ENCODE results near the gene FXYD5.
A peak's percentile ranks its signal among the peaks of the same experiment; 100 is the strongest.
"Not testable (repeated sequence)": the region's sequence is repeated elsewhere in the genome, so short reads cannot be mapped to it uniquely, and the experiment has no call there.

The FXYD5 gene

DNA sequence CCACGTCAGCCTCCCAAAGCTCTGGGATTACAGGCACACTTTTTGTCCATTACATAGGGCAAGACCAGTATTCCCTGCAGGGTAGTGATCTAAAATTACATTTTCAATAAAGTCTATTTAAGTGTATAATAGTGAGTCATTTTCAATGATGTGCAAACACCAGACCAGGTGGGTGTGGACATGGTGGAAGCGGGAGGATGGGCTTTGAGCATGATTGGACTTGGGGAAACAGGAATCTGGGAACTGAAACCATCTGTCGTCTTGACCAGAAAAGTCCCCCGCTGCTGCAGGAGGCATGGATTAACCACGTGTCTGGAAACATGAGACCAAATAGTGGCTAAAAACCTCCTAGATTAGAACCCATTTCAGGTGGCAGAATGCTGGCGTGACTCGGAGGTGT is 34.0 kb upstream of the FXYD5 start:
- DNase-seq (ENCODE audit: low spot score) = no peak

DNA sequence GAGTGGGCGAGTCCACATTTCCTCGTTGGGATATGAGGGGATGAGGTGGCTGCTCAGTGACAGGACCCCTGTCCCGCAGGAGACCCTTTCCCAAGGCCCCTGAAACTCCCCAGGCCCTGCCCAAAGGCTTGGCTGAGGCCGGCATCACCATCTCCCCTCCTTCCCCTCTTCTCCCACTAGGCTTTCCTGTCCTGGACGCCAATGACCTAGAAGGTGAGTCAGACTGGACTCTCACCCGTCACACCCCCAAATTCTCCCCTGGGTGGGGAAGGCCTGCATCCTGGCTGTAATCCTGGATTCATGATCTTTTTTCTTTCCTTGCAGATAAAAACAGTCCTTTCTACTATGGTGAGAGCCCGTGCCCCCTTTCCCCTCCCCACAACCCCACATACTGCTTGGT is 33.6 kb upstream of the FXYD5 start:
- DNase-seq (ENCODE audit: low spot score) = no peak

DNA sequence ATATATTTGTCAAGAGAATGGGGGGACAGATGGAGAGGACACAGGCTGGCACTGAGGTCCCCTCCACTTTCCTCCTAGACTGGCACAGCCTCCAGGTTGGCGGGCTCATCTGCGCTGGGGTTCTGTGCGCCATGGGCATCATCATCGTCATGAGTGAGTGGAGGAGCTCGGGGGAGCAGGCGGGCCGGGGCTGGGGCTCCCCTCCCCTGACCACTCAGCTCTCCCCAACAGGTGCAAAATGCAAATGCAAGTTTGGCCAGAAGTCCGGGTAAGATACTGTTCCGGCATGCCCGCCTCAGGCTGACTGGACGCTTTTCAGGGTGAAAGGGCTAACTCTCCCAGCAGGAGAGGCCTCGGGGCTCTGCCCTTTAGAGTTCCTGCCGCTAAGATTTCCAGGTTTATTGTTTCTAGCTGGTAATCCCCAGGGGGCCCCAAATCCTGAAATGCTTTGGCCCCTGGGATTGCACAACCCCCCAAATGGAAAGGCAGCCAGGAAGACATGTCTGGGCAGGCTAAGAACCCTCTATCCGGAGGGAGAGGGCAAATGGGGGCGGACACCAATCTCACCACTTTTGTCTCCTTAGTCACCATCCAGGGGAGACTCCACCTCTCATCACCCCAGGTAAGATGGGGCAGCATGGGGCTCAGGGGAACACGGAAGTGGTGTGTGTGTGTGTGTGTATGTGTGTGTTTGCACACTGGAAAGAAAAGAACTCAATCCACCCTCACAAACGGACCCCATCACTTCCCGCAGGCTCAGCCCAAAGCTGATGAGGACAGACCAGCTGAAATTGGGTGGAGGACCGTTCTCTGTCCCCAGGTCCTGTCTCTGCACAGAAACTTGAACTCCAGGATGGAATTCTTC is 31.6 kb upstream of the FXYD5 start:
- DNase-seq (ENCODE audit: low spot score) = no peak

DNA sequence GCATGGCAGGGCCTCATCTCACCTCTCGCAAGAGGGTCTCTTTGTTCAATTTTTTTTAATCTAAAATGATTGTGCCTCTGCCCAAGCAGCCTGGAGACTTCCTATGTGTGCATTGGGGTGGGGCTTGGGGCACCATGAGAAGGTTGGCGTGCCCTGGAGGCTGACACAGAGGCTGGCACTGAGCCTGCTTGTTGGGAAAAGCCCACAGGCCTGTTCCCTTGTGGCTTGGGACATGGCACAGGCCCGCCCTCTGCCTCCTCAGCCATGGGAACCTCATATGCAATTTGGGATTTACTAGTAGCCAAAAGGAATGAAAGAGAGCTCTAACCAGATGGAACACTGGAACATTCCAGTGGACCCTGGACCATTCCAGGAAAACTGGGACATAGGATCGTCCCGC is 31.0 kb upstream of the FXYD5 start:
- DNase-seq (ENCODE audit: low spot score) = no peak

DNA sequence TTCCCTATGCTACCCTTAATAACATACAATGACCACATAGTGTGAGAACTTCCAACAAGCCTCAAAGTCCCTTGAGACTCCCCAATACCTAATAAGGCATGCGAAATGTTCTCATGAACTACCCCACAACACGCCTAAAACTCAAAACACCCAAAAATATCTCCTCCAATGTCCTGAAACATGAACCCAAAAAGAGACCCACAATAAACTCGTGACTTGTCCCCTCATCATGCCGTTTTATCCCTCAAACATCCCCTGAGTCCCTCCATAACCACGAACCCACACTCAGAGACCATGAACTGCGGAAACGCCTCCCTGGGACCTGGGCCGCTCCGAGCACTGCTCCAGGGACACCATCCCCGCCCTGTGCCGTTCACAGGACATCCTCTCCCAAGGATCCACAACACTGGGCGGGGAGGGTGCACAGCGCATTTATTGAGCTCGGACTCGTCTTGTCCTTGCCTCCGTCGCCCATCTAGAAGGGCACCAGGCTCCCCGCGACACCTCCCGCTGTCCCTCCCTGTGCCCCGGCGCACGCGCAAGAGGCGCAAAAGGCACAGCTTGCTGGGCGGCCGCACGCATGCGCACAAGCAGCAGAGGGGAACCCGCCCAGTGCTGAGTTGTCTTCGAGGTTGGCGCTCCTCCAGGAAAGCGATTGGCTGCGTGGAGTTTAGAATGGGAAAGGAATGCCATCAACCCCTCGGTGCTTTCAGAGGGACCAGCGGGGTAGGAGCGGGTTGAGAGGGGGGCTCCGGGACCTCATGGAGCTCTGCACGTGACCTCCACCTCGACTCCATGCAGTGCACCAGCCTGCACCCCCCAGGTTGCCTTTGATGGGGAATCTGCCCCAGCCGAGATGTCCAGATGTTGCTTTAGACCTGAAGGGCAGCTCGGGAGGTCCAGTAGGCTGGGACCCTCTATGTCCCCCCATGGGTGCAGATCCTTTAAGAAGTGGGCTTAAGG is 30.2 kb upstream of the FXYD5 start:
- DNase-seq (ENCODE audit: low spot score) = peak; percentile 97

DNA sequence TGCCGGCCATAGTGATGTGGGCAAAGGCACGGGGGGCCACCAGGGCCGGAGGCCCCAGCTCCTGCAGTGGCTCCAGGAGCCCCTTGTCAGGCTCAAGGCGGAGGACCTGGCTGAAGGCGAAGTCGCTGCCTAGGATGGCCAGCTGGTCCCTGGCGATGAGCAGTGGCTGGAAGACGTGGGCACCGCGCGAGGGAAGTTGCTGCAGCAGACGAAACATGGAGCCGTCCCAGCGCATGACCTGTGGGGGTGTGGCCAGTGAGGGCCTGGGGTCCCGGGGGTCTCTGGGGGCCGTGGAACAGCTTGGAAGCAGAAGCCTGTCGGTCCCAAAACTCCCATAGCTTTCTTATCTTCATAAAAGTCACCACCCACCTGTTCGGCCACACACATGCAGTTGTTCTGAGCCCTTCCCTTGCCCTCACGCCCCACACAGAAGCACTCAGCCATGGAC is 29.2 kb upstream of the FXYD5 start:
- DNase-seq (ENCODE audit: low spot score) = no peak

DNA sequence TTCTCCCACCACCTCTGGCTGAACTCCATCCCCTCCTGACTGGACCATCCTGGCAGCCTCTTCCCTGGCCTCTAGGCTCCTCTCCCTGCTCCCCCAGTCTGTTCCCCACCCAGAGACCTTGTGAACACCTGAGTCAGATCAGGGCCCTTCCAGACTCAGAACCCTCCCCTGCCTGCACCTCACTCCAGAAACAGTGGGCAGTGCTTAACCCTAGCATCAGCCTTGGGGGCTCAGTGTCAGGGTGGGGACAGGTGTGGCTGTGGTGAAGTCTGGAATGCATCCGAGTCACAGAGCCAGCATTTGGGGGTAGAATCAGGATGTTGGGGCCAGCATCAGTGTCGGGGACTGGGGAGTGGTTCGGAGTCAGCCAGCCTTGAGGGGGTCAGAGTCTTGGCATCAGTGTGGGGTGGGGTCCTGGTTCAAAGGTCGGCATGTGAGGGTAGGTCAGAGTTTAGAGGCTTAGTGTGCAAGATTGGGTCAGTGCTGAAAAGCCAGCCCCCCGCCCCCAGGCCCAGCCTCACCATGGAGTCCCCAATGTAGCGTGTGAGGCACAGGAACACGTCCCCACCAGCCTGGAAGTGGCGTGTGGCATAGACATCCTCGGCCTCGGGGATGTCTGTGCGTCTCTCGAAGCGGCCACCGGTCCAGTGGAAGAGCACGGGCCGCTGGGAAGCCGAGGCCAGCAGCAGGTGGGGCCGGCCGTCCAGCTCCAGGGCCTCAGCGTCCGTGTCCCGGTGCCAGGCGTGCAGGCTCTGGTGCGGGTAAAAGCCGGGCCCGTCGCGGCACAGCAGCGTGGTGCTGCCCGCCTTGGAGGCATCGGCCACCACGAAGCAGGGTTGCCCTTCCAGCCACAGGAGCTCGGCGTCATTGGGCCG is 28.5 kb upstream of the FXYD5 start:
- DNase-seq (ENCODE audit: low spot score) = no peak

DNA sequence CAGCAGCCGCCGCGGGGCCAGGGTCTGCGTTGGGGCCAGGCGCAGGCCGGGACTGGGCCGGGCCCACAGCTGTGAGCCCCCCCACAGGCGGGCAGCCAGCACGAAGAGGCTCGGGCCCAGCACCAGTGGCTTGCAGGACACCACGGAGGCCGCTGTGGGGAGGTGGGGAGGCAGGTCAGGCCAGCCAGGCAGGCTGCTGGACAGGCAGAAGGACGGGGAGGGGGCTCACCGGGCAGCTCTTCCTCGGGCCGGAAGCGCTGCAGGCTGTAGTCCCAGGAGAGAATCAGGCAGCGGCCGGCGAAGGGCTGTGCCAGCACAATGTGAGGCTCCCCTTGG is 27.9 kb upstream of the FXYD5 start:
- DNase-seq (ENCODE audit: low spot score) = peak; percentile 85

DNA sequence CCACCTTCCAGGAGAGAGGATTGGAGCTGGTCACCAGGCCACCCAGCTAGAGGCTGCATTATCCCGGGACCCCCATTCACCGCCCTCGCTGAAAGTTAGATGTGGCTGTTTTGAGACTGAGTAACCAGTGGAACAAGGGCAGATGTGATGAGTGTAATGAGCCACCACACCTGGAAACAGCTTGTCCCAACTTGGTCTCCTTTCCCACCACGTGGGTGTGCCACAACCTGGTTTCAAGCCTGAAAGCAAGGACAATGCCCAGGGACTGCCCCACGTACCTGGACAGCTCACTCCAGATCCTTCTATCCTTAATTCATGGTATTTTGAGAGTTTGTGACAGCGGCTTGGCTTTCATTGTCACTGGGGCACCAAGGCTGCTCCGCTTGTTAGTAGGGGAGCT is 26.7 kb upstream of the FXYD5 start:
- no peak for DNase-seq (ENCODE audit: low spot score)

DNA sequence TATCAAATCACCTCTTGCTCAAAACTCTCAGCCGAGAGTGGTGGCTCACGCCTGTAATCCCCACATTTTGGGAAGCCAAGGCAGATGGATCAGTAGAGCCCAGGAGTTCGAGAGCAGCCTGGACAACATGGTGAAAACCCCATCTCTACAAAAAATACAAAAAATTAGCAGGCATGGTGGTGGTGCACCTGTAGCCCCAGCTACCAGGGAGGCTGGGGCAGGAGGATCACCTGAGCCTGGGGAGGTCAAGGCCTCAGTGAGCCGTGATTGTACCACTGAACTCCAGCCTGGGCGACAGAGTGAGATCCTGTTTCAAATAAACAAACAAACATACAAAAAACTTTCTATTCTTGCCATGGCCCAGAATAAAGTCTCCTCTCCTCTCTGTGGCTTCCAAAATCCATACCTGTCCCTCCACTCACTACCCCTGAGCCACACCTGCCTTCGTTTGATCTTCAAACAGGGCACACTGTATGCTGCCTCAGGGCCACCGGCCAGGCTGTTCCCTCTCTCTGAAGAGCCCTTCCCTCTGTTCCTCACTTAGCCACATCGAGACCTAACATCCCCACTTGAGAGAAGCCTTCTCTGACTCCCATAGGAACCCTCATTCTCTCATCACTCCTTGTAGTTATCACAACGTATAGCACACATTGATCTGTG is 26.0 kb upstream of the FXYD5 start:
- no peak for DNase-seq (ENCODE audit: low spot score)

DNA sequence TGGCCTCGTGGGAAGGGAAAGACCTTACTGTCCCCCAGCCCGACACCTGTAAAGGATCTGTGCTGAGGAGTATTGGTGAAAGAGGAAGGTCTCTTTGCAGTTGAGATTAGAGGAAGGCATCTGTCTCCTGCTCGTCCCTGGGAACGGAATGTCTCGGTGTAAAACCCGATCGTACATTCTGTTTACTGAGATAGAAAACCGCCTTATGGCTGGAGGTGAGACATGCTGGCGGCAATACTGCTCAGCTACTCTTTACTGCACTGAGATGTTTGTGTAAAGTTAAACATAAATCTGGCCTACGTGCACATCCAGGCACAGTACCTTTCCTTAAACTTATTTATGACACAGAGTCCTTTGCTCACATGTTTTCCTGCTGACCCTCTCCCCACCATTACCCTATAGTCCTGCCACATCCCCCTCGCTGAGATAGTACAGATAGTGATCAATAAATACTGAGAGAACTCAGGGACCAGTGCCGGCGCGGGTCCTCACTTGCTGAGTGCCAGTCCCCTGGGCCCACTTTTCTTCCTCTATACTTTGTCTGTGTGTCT is 24.7 kb upstream of the FXYD5 start:
- DNase-seq (ENCODE audit: low spot score) = not testable (repeated sequence)

DNA sequence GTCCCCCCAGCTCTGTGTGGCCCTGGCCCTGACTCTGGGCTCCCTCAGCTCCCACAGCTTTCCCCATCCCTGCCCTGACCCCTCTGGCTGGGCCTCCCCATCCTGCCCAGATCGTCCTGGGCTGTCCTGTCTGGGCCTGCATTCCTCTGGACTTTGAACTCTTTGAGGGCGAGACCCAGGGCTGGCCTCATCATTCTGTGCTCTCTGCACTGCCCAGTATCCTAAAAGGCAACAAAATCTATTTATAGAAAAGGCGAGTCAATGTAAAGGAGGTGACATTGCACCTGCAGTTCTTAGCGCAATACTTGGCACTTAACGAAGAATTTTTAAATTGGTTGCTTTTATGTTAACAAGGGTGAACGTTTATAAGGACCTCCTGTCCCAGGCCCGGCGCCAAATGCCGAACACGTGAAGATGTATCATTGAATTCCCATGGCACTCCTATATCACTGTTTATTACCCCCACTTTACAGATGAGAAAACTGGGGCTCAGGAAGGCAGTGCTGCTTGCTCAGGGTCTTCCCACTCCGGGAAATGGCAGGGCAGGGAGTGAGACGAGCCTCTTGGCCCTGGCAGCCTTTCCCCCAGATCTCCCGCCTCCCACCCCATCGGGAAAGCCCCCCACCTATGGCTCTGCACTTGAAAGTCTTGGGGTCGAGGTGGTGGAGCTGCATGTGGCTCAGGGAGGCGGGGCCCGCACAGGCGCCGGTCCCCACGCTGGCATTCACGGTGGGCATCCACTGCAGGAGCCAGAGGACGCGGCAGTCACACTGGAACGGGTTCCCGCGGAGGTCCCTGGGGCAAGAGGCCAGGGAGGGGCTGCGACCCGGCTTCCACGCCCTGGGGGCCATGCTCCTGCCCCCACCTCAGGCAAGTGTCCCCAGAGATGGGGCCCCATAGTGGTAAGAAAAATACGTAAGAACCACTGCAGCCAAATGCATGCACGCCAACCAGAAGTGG is 23.5 kb upstream of the FXYD5 start:
- DNase-seq (ENCODE audit: low spot score) = no peak

DNA sequence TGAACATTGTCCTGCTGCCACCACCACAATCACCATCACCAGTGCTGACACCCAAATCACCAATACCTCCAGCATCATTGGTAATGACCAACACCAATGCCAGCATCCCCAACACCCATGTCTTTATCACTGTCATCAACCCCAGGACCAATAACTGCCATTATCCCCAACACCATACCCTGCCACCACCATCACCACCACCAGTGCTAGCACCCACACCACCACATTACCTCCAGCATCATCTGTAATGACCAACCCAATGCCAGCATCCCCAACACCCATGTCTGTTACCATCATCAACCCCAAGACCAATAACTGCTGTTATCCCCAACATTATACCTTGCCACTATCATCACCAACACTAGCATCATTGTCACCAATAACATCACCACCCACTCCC is 22.3 kb upstream of the FXYD5 start:
- DNase-seq (ENCODE audit: low spot score) = no peak

DNA sequence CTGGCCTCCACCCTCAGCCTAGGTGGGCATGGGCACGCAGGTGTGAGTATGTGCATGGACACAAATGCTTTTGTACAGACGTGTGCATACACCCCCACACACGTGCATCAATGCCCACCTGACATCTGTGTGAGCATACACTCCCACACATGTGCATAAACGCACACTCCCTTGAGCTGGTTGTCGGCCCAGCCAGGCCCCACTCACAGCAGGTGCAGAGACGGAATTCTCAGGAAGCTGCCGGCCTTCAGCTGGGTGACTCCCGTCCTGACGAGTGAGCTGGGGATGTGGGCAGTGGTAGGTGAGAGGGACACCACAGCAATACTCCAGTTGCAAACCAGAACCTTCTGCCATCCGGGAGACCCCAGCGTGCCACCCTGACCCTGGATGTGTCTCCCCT is 20.7 kb upstream of the FXYD5 start:
- DNase-seq (ENCODE audit: low spot score) = no peak

DNA sequence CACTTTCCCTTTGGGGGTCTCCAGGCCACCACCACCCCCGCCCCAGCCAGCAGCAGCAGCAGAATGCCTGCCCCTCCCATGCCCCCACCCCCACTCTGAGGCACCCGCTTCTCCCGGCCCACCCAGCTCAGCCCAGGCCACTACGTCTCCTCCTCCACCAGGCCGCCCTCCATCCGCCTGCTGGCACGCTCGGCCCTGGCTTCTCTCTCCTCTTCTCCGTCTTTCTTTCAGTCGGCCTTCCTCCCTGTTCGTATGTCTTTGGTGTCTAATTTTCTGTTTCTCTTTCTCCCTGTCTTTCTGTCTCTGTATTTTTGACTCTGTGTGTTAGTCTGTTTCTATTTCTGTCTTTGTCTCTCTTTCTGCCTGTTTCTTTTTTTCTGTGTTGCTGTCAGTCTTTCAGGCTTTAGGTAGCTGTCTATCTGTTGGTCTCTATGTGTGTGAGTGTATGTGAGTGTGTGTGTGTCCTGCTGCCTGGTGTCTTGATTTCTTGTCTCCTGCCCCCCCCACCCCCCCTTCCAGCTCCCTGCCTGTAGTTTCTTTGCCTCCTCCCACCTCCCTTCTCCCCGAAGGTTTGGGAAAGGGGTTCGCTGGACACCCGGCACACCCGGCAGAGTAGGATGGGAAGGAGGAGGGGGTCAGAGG is 19.8 kb upstream of the FXYD5 start, which contains the start of gene LGI4:
Gene LGI4, minus strand, starts transcription at position 459 of the 642 bp plus-strand sequence. Its CDS starts 379 bp downstream, at position 80.
- DNase-seq (ENCODE audit: low spot score) = no peak

DNA sequence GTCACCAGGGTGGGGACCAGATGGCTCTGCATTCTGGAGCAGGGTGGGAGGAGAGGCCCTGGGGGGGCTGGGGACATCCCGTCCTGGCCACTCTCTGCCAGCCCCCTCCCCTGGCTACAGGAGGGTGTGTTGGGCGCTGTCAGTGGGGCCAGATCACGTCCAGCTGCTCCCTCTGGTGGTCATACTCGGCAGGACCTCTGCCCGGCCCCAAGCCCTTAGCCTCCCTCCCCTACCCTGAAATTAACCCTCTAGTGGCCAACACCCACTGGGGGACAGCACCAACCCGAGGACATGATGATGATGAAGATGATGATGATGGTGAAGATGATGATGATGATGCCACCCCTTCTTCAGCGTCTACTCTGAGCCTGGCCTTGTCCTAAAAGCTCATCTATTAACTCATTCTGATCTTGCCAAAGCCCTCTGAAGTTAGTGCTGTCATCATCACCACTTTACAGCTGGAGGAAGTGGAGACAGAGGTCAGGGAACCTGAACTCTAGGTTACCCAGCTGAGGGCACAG is 19.1 kb upstream of the FXYD5 start:
- peak; percentile 84 for DNase-seq (ENCODE audit: low spot score)

DNA sequence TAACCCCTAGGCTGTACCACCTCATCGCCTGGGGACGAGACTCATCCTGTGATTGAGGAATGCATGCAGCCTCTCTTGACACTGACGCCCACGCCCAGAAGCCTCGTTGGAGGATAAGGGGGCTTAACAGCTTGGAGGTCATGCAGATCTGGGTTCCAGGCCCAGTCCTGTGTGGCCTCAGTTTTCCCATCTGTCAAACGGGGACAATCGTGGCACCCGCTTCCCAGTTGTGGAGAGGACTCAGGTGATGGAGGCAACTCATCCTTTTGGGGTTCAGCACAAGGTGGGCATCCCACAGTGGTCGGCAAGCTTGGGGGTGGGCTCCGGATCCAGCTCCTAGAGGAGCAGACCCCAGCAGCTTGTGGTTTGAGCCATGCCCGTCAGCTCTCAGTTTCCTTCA is 18.3 kb upstream of the FXYD5 start:
- DNase-seq (ENCODE audit: low spot score) = no peak

DNA sequence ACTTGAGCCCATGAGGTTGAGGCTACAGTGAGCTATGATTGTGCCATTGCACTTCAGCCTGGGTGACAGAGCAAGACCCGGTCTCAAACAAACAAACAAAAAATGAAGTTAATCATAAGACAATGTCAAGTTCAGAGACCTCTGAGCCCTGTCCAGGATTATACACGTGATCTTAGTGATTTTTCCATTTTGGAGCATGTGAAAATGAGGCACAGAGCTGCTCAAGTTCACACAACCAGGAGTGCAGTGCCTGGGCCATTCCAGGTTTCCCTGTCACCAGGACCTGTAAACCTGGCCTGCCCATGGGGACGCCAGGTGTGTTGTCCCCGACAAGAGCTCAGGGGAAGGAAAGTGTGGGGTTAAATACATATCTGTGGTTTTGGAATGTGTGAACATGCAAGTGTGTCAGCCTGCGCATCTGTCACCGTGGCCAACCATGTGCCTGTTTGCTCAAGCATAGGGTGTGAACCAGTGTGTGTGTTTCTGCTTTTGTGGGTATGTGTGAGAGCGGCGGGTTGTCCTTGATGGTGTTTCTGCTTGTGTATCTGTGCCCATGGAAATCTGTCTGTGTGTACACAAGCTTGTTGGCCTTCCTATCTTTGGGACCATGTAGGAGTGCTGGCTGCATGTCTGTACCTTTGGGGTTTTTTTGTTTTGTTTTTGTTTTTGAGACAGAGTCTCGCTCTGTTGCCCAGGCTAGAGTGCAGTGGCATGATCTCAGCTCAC is 17.4 kb upstream of the FXYD5 start:
- no peak for DNase-seq (ENCODE audit: low spot score)
